Heart right ventricle (tissue), 16 donors: ENCODE measurements around the gene ZNF385D. TPM values are rescaled to one million over a fixed set of nuclear protein-coding genes. Genes with fewer than 3 reads are reported as not detected.
A peak's percentile ranks its signal among the peaks of the same experiment; 100 is the strongest.

Source experiments
- ATAC-seq, 8 donors: fragments of 200-7000 bp; cut with Tn5 transposase; one replicate each; pipeline ENCODE4 v1.9.1; 2020; ENCODE audit warnings: mild to moderate bottlenecking in 8 of 8, moderate library complexity in 8 of 8, moderate number of reproducible peaks in 1 of 8
- DNase-seq, 2 donors: peaks; one replicate each; pipeline ENCODE4 v3.0.0-alpha.2; 2020
- H3K27ac ChIP-seq, 10 donors: fragments of 200-600 bp; sonication (generic) in 2 of 10; one replicate each; pipeline versions ENCODE4 v1.5.0 to v1.8.0; 2020 to 2022; ENCODE audit warnings: mild to moderate bottlenecking in 3 of 10
- H3K27me3 ChIP-seq, 7 donors: fragments of 200-600 bp; one replicate each; pipeline ENCODE4 v1.8.0; 2021 to 2022; ENCODE audit warnings: mild to moderate bottlenecking in 2 of 7
- H3K36me3 ChIP-seq, 9 donors: fragments of 200-600 bp; sonication (generic) in 1 of 9; one replicate each; pipeline versions ENCODE4 v1.5.0 to v1.8.0; 2020 to 2022; ENCODE audit warnings: mild to moderate bottlenecking in 2 of 9
- H3K4me1 ChIP-seq, 9 donors: fragments of 200-600 bp; sonication (generic) in 1 of 9; one replicate each; pipeline versions ENCODE4 v1.5.0 to v1.8.0; 2020 to 2022; ENCODE audit warnings: mild to moderate bottlenecking in 4 of 9
- H3K4me3 ChIP-seq, 10 donors: fragments of 200-600 bp; sonication (generic) in 2 of 10; one replicate each; pipeline versions ENCODE4 v1.5.0 to v1.8.0; 2020 to 2022; ENCODE audit warnings: mild to moderate bottlenecking in 7 of 10, moderate library complexity in 2 of 10
- H3K9me3 ChIP-seq, 11 donors: fragments of 200-600 bp in 10 of 11; sonication (generic) in 2 of 11; one replicate each; pipeline versions ENCODE4 v1.5.0 to v1.8.0; 2013 to 2022; ENCODE audit warnings: mild to moderate bottlenecking in 2 of 11, control low read depth in 1 of 11, moderate library complexity in 1 of 11
- WGBS, 2 donors: extraction: QIAGEN DNeasy Blood & Tissue Kit; methylation state at CpG; one replicate each; pipeline ENCODE4 v1.1.7; 2013; ENCODE audit warnings: inconsistent platforms in 1 of 2; 5-methylcytosine and 5-hydroxymethylcytosine counted together
- intact Hi-C, 10 donors: fragments of 100-400 bp; cut with DNase I; formaldehyde crosslinking; loops; one replicate each; pipeline versions ENCODE4 v1.11.1 to v1.14.2; 2022
- polyA plus RNA-seq, 2 donors: library from polyadenylated mRNA; stranded (reverse); fragments of 200-250 nt; gene quantifications; one replicate each; pipeline ENCODE4 v1.2.3, GENCODE V29; 2013
- total RNA-seq, 10 donors: library from RNA; stranded (reverse); fragmentation: NEBNext Ultra II Directional in 3 of 10; extraction: Animal tissue kit (Norgen Biotek cat#: 25700) in 3 of 10; gene quantifications; one replicate each; pipeline versions ENCODE4 v1.2.1 to v1.2.4, GENCODE V29; 2021 to 2023
- TF ChIP-seq, protein P1 (sequence below), 9 donors: fragments of 200-600 bp; sonication (generic) in 2 of 9; IDR thresholded peaks; one replicate each; pipeline versions ENCODE4 v1.5.0 to v1.8.0; 2021 to 2022; ENCODE audit warnings: antibody characterized with exemption in 9 of 9, mild to moderate bottlenecking in 5 of 9, moderate library complexity in 1 of 9
- donor health status: Arrhythmogenic right ventricular cardiomyopathy.
- donor health status: ischemic (EF 13 %, LVEDD 7.1; RV severe dilation, severe dysfunction).
- donor health status: healthy with polysubstance abuse.
- donor health status: DM: no; HTN: yes; CAD: no.
- donor health status: DM: no; HTN: no; CAD: no.
- donor health status: ischemic (EF 25% LVEDD 6.9; RV normal size, moderate dysfunction).
- donor health status: ischemic (EF 25% LVEDD 5.7; RV mildly dilated, moderate dysfunction).
- donor health status: healthy.
- donor health status: DM: yes; HTN: yes; CAD: no.
- donor health status: Ischemic cardiomyopathy.
- donor health status: ischemic (EF 35%, LVEDD 5.7; RV mildly dilated, moderate dysfunction).
- donor health status: nonischemic (EF 11% LVEDD 7.7; RV severe dilation, severe dysfunction).
- donor health status: DM: yes; HTN: yes; CAD: no.
- donor health status: PGD.
- donor health status: ischemic (EF 29% LVEDD 5.4; RV normal size, mild dysfunction).
- donor health status: nonischemic (EF 23%, LVEDD 6.1; RV moderate dilation, normal function).

Gene ZNF385D
- total and polyA plus RNA-seq, 12 donors, result 3.0 to 24.9 (median 7.2) TPM

GRCh38 chr3:21785765-21786437 lies 34.9 kb upstream of the ZNF385D start:
- DNase-seq, result no peak
- TF ChIP-seq, protein P1, sequence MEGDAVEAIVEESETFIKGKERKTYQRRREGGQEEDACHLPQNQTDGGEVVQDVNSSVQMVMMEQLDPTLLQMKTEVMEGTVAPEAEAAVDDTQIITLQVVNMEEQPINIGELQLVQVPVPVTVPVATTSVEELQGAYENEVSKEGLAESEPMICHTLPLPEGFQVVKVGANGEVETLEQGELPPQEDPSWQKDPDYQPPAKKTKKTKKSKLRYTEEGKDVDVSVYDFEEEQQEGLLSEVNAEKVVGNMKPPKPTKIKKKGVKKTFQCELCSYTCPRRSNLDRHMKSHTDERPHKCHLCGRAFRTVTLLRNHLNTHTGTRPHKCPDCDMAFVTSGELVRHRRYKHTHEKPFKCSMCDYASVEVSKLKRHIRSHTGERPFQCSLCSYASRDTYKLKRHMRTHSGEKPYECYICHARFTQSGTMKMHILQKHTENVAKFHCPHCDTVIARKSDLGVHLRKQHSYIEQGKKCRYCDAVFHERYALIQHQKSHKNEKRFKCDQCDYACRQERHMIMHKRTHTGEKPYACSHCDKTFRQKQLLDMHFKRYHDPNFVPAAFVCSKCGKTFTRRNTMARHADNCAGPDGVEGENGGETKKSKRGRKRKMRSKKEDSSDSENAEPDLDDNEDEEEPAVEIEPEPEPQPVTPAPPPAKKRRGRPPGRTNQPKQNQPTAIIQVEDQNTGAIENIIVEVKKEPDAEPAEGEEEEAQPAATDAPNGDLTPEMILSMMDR (IDR thresholded peaks at IDR 0.05), result no peak
- Histone ChIP-seq H3K9me3 (peaks cover 0 to 4% (median 0%) of the 10 kb centered on the region in 11 donors), H3K4me3 (no peak overlapping the region), H3K27me3 (no peaks in the 10 kb centered on the region), H3K36me3 (no peaks in the 10 kb centered on the region), H3K27ac (peak overlapping the region; percentile 1 to 83 (median 58)), H3K4me1 (peaks cover 3 to 68% (median 33%) of the 10 kb centered on the region in 9 donors)
- WGBS, 2 donors, result 25 to 41% methylated on average over 8 of the region's 8 CpGs
- peak in 6 of 8 donors; percentile 56 to 80 (median 64) for ATAC-seq
- intact Hi-C loops, result no loop called here

- intact Hi-C loops, result no loop called here
- peak overlapping the region in 6 of 10 donors; percentile 3 to 61 (median 40) for H3K27ac ChIP-seq
Observed at GRCh38 chr3:21783839-21784238, 32.8 kb upstream of the ZNF385D start.

DNA sequence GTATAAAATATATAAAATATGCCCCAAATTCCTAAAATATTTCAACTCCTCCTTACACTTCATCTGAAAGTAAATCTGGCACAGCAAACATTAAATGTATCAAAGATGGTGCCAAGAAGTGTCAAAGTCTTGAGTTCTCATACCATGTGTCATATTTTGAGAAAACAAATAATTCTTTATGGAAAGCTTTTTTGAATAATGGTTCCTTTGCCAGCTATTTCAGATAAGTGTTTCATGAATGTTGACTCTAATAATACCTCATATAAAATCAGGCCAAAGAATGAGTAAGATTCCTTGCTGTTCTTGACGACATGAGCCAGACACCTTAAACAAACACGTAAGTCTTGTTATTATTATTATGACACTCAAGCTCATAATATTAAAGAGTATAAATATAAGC lies 30.3 kb upstream of the ZNF385D start:
- Histone ChIP-seq H3K4me3 (no peak overlapping the region), H3K27me3 (no peaks in the 10 kb centered on the region), H3K27ac (peak overlapping the region in 2 of 10 donors; percentile 2 to 49), H3K4me1 (peaks cover 3 to 72% (median 29%) of the 10 kb centered on the region in 9 donors), H3K9me3 (no peaks in the 10 kb centered on the region), H3K36me3 (no peaks in the 10 kb centered on the region)
- ATAC-seq, result no peak
- 67 to 73% methylated on average over 2 of the region's 2 CpGs for WGBS, 2 donors
- TF ChIP-seq, protein P1 (IDR thresholded peaks at IDR 0.05), result no peak
- intact Hi-C loops, result loop anchor here in 1 of 10 donors (2.0 kb wide), 1 partner anchor 13 kb away; no protein-coding TSS in a partner anchor
- no peak for DNase-seq

More at GRCh38 chr3:21783839-21784238, 32.8 kb upstream of the ZNF385D start:
- DNase-seq (no peak), ATAC-seq (peak in 5 of 8 donors; percentile 5 to 39 (median 19))
- H3K4me1 ChIP-seq, result peaks cover 3 to 69% (median 32%) of the 10 kb centered on the region in 9 donors
- WGBS, 2 donors, result 7 to 8% methylated on average over 4 of the region's 4 CpGs
- no peaks in the 10 kb centered on the region for H3K27me3 ChIP-seq
- no peaks in the 10 kb centered on the region for H3K36me3 ChIP-seq
- H3K9me3 ChIP-seq, result peaks cover 0 to 4% (median 0%) of the 10 kb centered on the region in 11 donors
- TF ChIP-seq, protein P1 (IDR thresholded peaks at IDR 0.05), result no peak
- H3K4me3 ChIP-seq, result no peak overlapping the region

GRCh38 chr3:21779909-21780308 lies 28.9 kb upstream of the ZNF385D start:
- Histone ChIP-seq H3K4me1 (peaks cover 3 to 58% (median 19%) of the 10 kb centered on the region in 9 donors), H3K9me3 (no peaks in the 10 kb centered on the region), H3K27ac (peak overlapping the region in 6 of 10 donors; percentile 14 to 70 (median 42)), H3K27me3 (no peaks in the 10 kb centered on the region), H3K36me3 (no peaks in the 10 kb centered on the region), H3K4me3 (no peak overlapping the region)
- TF ChIP-seq, protein P1 (IDR thresholded peaks at IDR 0.05), result peak in 1 of 9 donors; percentile 11
- peak; percentile 62 to 91 (median 88) for ATAC-seq
- intact Hi-C loops, result loop anchor here in 1 of 10 donors (2.0 kb wide), 1 partner anchor 15 kb away; no protein-coding TSS in a partner anchor
- WGBS, 2 donors, result 40 to 64% methylated on average over 1 of the region's 1 CpG
- peak in 1 of 2 donors; percentile 9 for DNase-seq
